Measurements from ENCODE around the gene ATXN7. TPM values are rescaled to one million over a fixed set of nuclear protein-coding genes. Genes with fewer than 3 reads are reported as not detected.

ATXN7 gene
- total RNA-seq, 1 experiment from 2014 or later, result 36.7 TPM

DNA sequence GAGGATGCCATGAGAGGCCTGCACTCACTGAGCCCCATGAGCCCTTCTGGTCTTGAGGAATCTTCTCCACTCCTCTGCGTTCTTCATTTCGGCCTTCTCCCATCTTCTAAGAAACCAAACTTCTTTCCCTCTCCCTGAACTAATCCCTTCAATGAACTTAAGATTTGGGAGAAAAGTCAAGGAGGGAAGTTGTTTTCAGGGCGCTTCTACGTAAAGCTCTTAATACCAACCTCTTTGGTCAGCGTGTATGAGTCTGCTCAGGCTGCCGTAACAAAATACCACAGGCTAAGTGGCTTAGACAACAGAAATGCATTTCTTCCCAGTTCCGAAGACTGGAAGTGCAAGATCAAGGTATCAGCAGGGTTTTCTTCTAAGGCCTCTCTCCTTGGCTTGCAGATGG lies 173.4 kb downstream of the ATXN7 start:
- POLR2A ChIA-PET, result interaction anchor here (0.7 kb wide), 1 partner anchor 425 kb away, joined by 3 read pairs; no protein-coding TSS in a partner anchor

DNA sequence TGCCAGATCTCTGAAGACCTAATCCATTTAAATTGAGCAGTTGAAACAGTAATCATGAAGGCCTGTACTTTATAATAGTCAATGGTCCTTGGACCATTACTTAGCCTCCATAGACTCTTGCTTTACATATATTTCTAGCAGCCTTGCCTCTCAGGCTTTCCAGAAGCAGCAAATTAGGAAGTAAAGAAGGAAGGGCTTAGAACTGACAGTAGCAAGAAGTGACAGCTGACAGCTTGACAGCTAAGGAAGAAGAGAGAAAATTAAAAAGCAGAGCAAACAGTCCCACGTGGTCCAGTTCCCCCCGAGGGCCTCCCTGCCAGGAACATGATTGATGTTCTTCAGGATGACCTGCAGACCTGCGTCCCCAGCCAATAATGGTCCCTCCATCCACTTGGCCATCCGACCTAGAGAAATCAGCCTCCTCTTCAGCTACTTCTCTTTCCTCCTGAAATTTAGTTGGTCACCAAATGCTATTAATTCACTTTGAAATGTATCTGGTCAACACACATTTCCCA lies 174.6 kb downstream of the ATXN7 start:
- DNase-seq (ENCODE audit: unreplicated experiment), result no peak
- Mint-ChIP-seq H3K36me3 (ENCODE audit: insufficient read depth, unreplicated experiment) (peaks cover 6% of the 10 kb centered on the region), H3K4me1 (ENCODE audit: insufficient read depth, unreplicated experiment) (no peaks in the 10 kb centered on the region), H3K9me3 (ENCODE audit: unreplicated experiment) (peaks cover 14% of the 10 kb centered on the region), H3K27me3 (ENCODE audit: insufficient read depth, unreplicated experiment) (no peaks in the 10 kb centered on the region), H3K27ac (ENCODE audit: low read depth, unreplicated experiment) (no peak overlapping the region), H3K4me3 (ENCODE audit: unreplicated experiment) (no peak overlapping the region)
- intact Hi-C loops (cut with micrococcal nuclease), result no loop called here
- POLR2A ChIA-PET, result interaction anchor here (1.5 kb wide), 1 partner anchor 316 kb away, joined by 3 read pairs; no protein-coding TSS in a partner anchor
- CTCF ChIA-PET, result interaction anchor here (0.9 to 2.0 kb wide), 4 partner anchors 8 to 446 kb away, joined by 4 to 8 read pairs (median 6); partner anchors contain the start of gene PSMD6
- TF ChIP-seq, protein P1, sequence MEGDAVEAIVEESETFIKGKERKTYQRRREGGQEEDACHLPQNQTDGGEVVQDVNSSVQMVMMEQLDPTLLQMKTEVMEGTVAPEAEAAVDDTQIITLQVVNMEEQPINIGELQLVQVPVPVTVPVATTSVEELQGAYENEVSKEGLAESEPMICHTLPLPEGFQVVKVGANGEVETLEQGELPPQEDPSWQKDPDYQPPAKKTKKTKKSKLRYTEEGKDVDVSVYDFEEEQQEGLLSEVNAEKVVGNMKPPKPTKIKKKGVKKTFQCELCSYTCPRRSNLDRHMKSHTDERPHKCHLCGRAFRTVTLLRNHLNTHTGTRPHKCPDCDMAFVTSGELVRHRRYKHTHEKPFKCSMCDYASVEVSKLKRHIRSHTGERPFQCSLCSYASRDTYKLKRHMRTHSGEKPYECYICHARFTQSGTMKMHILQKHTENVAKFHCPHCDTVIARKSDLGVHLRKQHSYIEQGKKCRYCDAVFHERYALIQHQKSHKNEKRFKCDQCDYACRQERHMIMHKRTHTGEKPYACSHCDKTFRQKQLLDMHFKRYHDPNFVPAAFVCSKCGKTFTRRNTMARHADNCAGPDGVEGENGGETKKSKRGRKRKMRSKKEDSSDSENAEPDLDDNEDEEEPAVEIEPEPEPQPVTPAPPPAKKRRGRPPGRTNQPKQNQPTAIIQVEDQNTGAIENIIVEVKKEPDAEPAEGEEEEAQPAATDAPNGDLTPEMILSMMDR (IDR thresholded peaks at IDR 0.05; ENCODE audit: unreplicated experiment), result no peak
- no TSS peak for BruUV-seq (replicated peaks)

More for the DNA sequence above, 173.4 kb downstream of the ATXN7 start:
- CTCF ChIA-PET, result interaction anchor here (2.0 kb wide), 1 partner anchor 447 kb away, joined by 8 read pairs; no protein-coding TSS in a partner anchor
- Mint-ChIP-seq H3K4me3 (ENCODE audit: unreplicated experiment) (no peak overlapping the region), H3K9me3 (ENCODE audit: unreplicated experiment) (peaks cover 14% of the 10 kb centered on the region), H3K36me3 (ENCODE audit: insufficient read depth, unreplicated experiment) (peaks cover 6% of the 10 kb centered on the region), H3K4me1 (ENCODE audit: insufficient read depth, unreplicated experiment) (peaks cover 3% of the 10 kb centered on the region), H3K27me3 (ENCODE audit: insufficient read depth, unreplicated experiment) (no peaks in the 10 kb centered on the region), H3K27ac (ENCODE audit: low read depth, unreplicated experiment) (no peak overlapping the region)
- no TSS peak for BruUV-seq (replicated peaks)
- DNase-seq (ENCODE audit: unreplicated experiment), result no peak
- TF ChIP-seq, protein P1 (IDR thresholded peaks at IDR 0.05; ENCODE audit: unreplicated experiment), result no peak
- intact Hi-C loops (cut with micrococcal nuclease), result no loop called here

- BruUV-seq (replicated peaks), result no TSS peak
- no peak overlapping the region for H3K27ac Mint-ChIP-seq (ENCODE audit: low read depth, unreplicated experiment)
- ChIA-PET POLR2A (interaction anchor here (0.8 kb wide), 1 partner anchor 10 kb away, joined by 3 read pairs; no protein-coding TSS in a partner anchor), CTCF (interaction anchor here (0.7 to 1.4 kb wide), 4 partner anchors 12 to 445 kb away, joined by 3 to 6 read pairs (median 4); partner anchors contain the start of gene PSMD6)
- intact Hi-C loops (cut with micrococcal nuclease), result no loop called here
- no peaks in the 10 kb centered on the region for H3K4me1 Mint-ChIP-seq (ENCODE audit: insufficient read depth, unreplicated experiment)
- DNase-seq (ENCODE audit: unreplicated experiment), result no peak
- H3K27me3 Mint-ChIP-seq (ENCODE audit: insufficient read depth, unreplicated experiment), result no peaks in the 10 kb centered on the region
- no peak overlapping the region for H3K4me3 Mint-ChIP-seq (ENCODE audit: unreplicated experiment)
- peaks cover 11% of the 10 kb centered on the region for H3K9me3 Mint-ChIP-seq (ENCODE audit: unreplicated experiment)
- peaks cover 6% of the 10 kb centered on the region for H3K36me3 Mint-ChIP-seq (ENCODE audit: insufficient read depth, unreplicated experiment)
- TF ChIP-seq, protein P1 (IDR thresholded peaks at IDR 0.05; ENCODE audit: unreplicated experiment), result no peak
Observed at GRCh38 chr3:64039332-64039731, 175.7 kb downstream of the ATXN7 start.

- Mint-ChIP-seq H3K4me1 (ENCODE audit: insufficient read depth, unreplicated experiment) (no peaks in the 10 kb centered on the region), H3K27ac (ENCODE audit: low read depth, unreplicated experiment) (no peak overlapping the region), H3K4me3 (ENCODE audit: unreplicated experiment) (no peak overlapping the region), H3K9me3 (ENCODE audit: unreplicated experiment) (peaks cover 7% of the 10 kb centered on the region), H3K36me3 (ENCODE audit: insufficient read depth, unreplicated experiment) (peaks cover 6% of the 10 kb centered on the region), H3K27me3 (ENCODE audit: insufficient read depth, unreplicated experiment) (no peaks in the 10 kb centered on the region)
- intact Hi-C loops (cut with micrococcal nuclease), result no loop called here
- CTCF ChIA-PET, result interaction anchor here (0.6 to 1.4 kb wide), 4 partner anchors 13 to 692 kb away, joined by 4 to 6 read pairs (median 4); partner anchors contain the start of gene PSMD6
- TF ChIP-seq, protein P1 (IDR thresholded peaks at IDR 0.05; ENCODE audit: unreplicated experiment), result no peak
- BruUV-seq (replicated peaks), result no TSS peak
- POLR2A ChIA-PET, result interaction anchor here (0.6 to 0.8 kb wide), 2 partner anchors 9 to 19 kb away, joined by 3 read pairs; no protein-coding TSS in a partner anchor
- no peak for DNase-seq (ENCODE audit: unreplicated experiment)
Observed at GRCh38 chr3:64039981-64040733, 176.5 kb downstream of the ATXN7 start.

Measured in MCF 10A (cell line).